B cell (primary cell): ENCODE data around the gene ACER2. TPM values are rescaled to one million over a fixed set of nuclear protein-coding genes. Genes with fewer than 3 reads are reported as not detected.

Experiments used
- ATAC-seq: fragments of 200-7000 bp; cut with Tn5 transposase; one replicate; pipeline ENCODE4 v1.10.0; 2021; ENCODE audit warnings: low read depth, mild to moderate bottlenecking, moderate number of reproducible peaks, moderate library complexity
- CTCF ChIA-PET: fragments of 350-600 bp; sonication (Branson Sonifier 250); formaldehyde crosslinking; loops from one replicate; lab custom pipeline; 2021; ENCODE audit warnings: antibody characterized with exemption, inconsistent platforms; lab: Charles Lee
- POLR2A ChIA-PET: fragments of 350-600 bp; sonication (Branson Sonifier 250); formaldehyde crosslinking; loops from one replicate; lab custom pipeline; 2021; ENCODE audit warnings: antibody characterized with exemption; lab: Charles Lee
- DNase-seq: peaks from one replicate; pipeline ENCODE4 v3.0.0; 2013
- H2AFZ ChIP-seq: 2 replicates; pipeline ENCODE4 v1.6.1; 2012; ENCODE audit warnings: mild to moderate bottlenecking, low read depth, low read length; ENCODE audit not compliant: insufficient read depth, poor library complexity, severe bottlenecking
- H3K27ac ChIP-seq, 2 donors: 1 replicate in 1 of 2; 2 replicates in 1 of 2; pipeline ENCODE4 v1.5.1; 2012 to 2013; ENCODE audit warnings: low read length in 2 of 2, mild to moderate bottlenecking in 2 of 2, moderate library complexity in 1 of 2
- H3K27me3 ChIP-seq, 4 experiments: fragments of 200-600 bp in 1 of 4; sonication (generic) in 1 of 4; replicated peaks in 1 of 4; 1 replicate in 2 of 4; 2 replicates in 2 of 4; pipeline versions ENCODE4 v1.6.1 to v1.7.0; 2013 to 2016; ENCODE audit warnings: low read length in 3 of 4, mild to moderate bottlenecking in 2 of 4, mixed read lengths in 1 of 4, moderate library complexity in 1 of 4; ENCODE audit not compliant: insufficient read depth in 4 of 4, control insufficient read depth in 3 of 4; ENCODE audit errors: control extremely low read depth in 1 of 4
- H3K36me3 ChIP-seq, 2 experiments: replicated peaks in 1 of 2; 1 replicate in 1 of 2; 2 replicates in 1 of 2; pipeline versions ENCODE4 v1.6.1 to v1.7.1; 2013; ENCODE audit warnings: low read length in 1 of 2; ENCODE audit not compliant: insufficient read depth in 2 of 2, control insufficient read depth in 1 of 2; ENCODE audit errors: control extremely low read depth in 1 of 2, extremely low read depth in 1 of 2
- H3K4me1 ChIP-seq, 2 donors: fragments of 200-600 bp in 1 of 2; sonication (generic) in 1 of 2; 1 replicate in 1 of 2; 2 replicates in 1 of 2; pipeline versions ENCODE4 v1.5.1 to v1.6.1; 2013 to 2017; ENCODE audit warnings: low read length in 2 of 2; ENCODE audit not compliant: control insufficient read depth in 2 of 2, insufficient read depth in 2 of 2
- H3K4me2 ChIP-seq: replicated peaks from 2 replicates; pipeline ENCODE3; 2012; ENCODE audit warnings: mild to moderate bottlenecking, low read depth, low read length; ENCODE audit not compliant: poor library complexity, severe bottlenecking
- H3K4me3 ChIP-seq, 5 experiments: fragments of 200-600 bp in 1 of 5; sonication (generic) in 1 of 5; 1 replicate in 3 of 5; 2 replicates in 2 of 5; pipeline versions ENCODE4 v1.5.1 to v1.7.0; 2011 to 2016; ENCODE audit warnings: low read length in 4 of 5, mild to moderate bottlenecking in 4 of 5, low read depth in 2 of 5, control low read depth in 1 of 5, moderate library complexity in 1 of 5; ENCODE audit not compliant: insufficient read depth in 1 of 5; ENCODE audit errors: control extremely low read depth in 1 of 5, extremely low read depth in 1 of 5
- H3K79me2 ChIP-seq: fragments of 200-600 bp; sonication (generic); one replicate; pipeline ENCODE4 v1.6.0; 2016; ENCODE audit warnings: low read length; ENCODE audit not compliant: control insufficient read depth, insufficient read depth
- H3K9ac ChIP-seq: fragments of 200-600 bp; sonication (generic); 2 replicates; pipeline ENCODE4 v1.6.1; 2017; ENCODE audit warnings: mild to moderate bottlenecking, low read length, moderate library complexity
- H3K9me3 ChIP-seq, 3 donors: one replicate each; pipeline versions ENCODE4 v1.6.1 to v1.7.1; 2013; ENCODE audit warnings: low read length in 2 of 3; ENCODE audit not compliant: control insufficient read depth in 2 of 3, insufficient read depth in 1 of 3; ENCODE audit errors: control extremely low read depth in 1 of 3
- H4K20me1 ChIP-seq: 2 replicates; pipeline ENCODE4 v1.6.0; 2012; ENCODE audit warnings: mild to moderate bottlenecking, low read length; ENCODE audit not compliant: insufficient read depth, control insufficient read depth, poor library complexity, severe bottlenecking
- H3K27ac Mint-ChIP-seq: one replicate; pipeline ENCODE4 v1.8.0; 2021; ENCODE audit warnings: mixed read lengths
- H3K27me3 Mint-ChIP-seq: one replicate; pipeline ENCODE4 v1.8.0; 2021; ENCODE audit warnings: mixed read lengths
- H3K4me1 Mint-ChIP-seq: one replicate; pipeline ENCODE4 v1.8.0; 2021; ENCODE audit warnings: mixed read lengths
- H3K4me3 Mint-ChIP-seq: one replicate; pipeline ENCODE4 v1.8.0; 2021; ENCODE audit warnings: mixed read lengths
- H3K9me3 Mint-ChIP-seq: one replicate; pipeline ENCODE4 v1.8.0; 2022; ENCODE audit warnings: mixed read lengths; ENCODE audit not compliant: insufficient read depth
- CTCF ChIP-seq: fragments of 200-600 bp; IDR thresholded peaks from one replicate; pipeline ENCODE4 v1.8.0; 2022; ENCODE audit warnings: antibody characterized with exemption, mild to moderate bottlenecking
- EZH2 ChIP-seq: IDR thresholded peaks from 2 replicates; pipeline ENCODE4 v1.6.1; 2012; ENCODE audit warnings: borderline replicate concordance, low read depth, mild to moderate bottlenecking, moderate library complexity, low read length; ENCODE audit not compliant: insufficient read depth, poor library complexity, severe bottlenecking
- WGBS: methylation state at CpG from one replicate; pipeline ENCODE4 v1.1.5; 2013; ENCODE audit warnings: missing lambda C conversion rate; ENCODE audit not compliant: insufficient coverage; 5-methylcytosine and 5-hydroxymethylcytosine counted together
- intact Hi-C: fragments of 100-400 bp; cut with micrococcal nuclease; formaldehyde crosslinking; loops from one replicate; pipeline ENCODE4 v1.10.0; 2022
- polyA plus RNA-seq: library from polyadenylated mRNA; depleted of rRNA; stranded (reverse); fragments of >200 nt; gene quantifications from 2 replicates; pipeline ENCODE4 v1.2.3, GENCODE V29; 2012
- total RNA-seq, 2 donors: library from RNA; stranded (reverse); fragments of 120-200 nt in 1 of 2; gene quantifications; 1 replicate in 1 of 2; 2 replicates in 1 of 2; pipeline versions ENCODE4 v1.2.3 to v1.2.4, GENCODE V29; 2013 to 2022

Gene ACER2
- total and polyA plus RNA-seq, 2 donors (not counting 1 experiment from before 2014, with no cell fraction given), result 1.1 to 5.5 TPM

- H3K27me3 ChIP-seq, result no peaks in the 10 kb centered on the region
- no peaks in the 10 kb centered on the region for H4K20me1 ChIP-seq
- CTCF ChIA-PET, result interaction anchor here (1.0 kb wide), 1 partner anchor 87 kb away, joined by 3 read pairs; no protein-coding TSS in a partner anchor
- no peaks in the 10 kb centered on the region for H3K79me2 ChIP-seq
- peaks cover 4% of the 10 kb centered on the region for H3K4me1 Mint-ChIP-seq
- no peak overlapping the region for H3K4me2 ChIP-seq
- POLR2A ChIA-PET, result no interaction called here
- no peak overlapping the region for H3K9ac ChIP-seq
- TF ChIP-seq CTCF, result no peak
- TF ChIP-seq EZH2, result no peak
- intact Hi-C loops, result no loop called here
- H3K27ac Mint-ChIP-seq, result no peak overlapping the region
- no peaks in the 10 kb centered on the region for H3K27me3 Mint-ChIP-seq
- 69% methylated on average over 2 of the region's 5 CpGs for WGBS
- no peaks in the 10 kb centered on the region for H3K9me3 Mint-ChIP-seq
- H3K4me3 ChIP-seq, result no peak overlapping the region
- no peak overlapping the region for H3K4me3 Mint-ChIP-seq
- no peak for ATAC-seq
- no peak overlapping the region for H3K27ac ChIP-seq
- H3K4me1 ChIP-seq, result no peaks in the 10 kb centered on the region
- no peaks in the 10 kb centered on the region for H3K9me3 ChIP-seq
- H3K36me3 ChIP-seq, result peaks cover 12 to 29% of the 10 kb centered on the region in 2 experiments
- no peak overlapping the region for H2AFZ ChIP-seq
- DNase-seq, result no peak
Observed at GRCh38 chr9:19371942-19372341, 36.9 kb upstream of the ACER2 start.

- TF ChIP-seq EZH2 (no peak), CTCF (no peak)
- H3K36me3 ChIP-seq, result peaks cover 17 to 35% of the 10 kb centered on the region in 2 experiments
Observed at GRCh38 chr9:19372567-19372966, 36.2 kb upstream of the ACER2 start.

More at GRCh38 chr9:19372567-19372966, 36.2 kb upstream of the ACER2 start:
- Mint-ChIP-seq H3K27me3 (no peaks in the 10 kb centered on the region), H3K9me3 (no peaks in the 10 kb centered on the region), H3K27ac (no peak overlapping the region), H3K4me3 (no peak overlapping the region), H3K4me1 (peaks cover 8% of the 10 kb centered on the region)
- Histone ChIP-seq H3K4me2 (no peak overlapping the region), H4K20me1 (peaks cover 6% of the 10 kb centered on the region), H3K27me3 (no peaks in the 10 kb centered on the region), H3K9ac (no peak overlapping the region), H3K4me1 (no peaks in the 10 kb centered on the region), H3K9me3 (no peaks in the 10 kb centered on the region), H3K79me2 (no peaks in the 10 kb centered on the region), H3K4me3 (no peak overlapping the region), H3K27ac (no peak overlapping the region), H2AFZ (no peak overlapping the region)
- WGBS, result 98% methylated on average over 6 of the region's 8 CpGs
- POLR2A ChIA-PET, result no interaction called here
- intact Hi-C loops, result no loop called here
- CTCF ChIA-PET, result interaction anchor here (1.0 kb wide), 1 partner anchor 86 kb away, joined by 3 read pairs; no protein-coding TSS in a partner anchor
- DNase-seq (no peak), ATAC-seq (no peak)
